Astrocyte (in vitro differentiated cells and primary cell): ENCODE measurements around the gene TOM1L2. TPM values are rescaled to one million over a fixed set of nuclear protein-coding genes. Genes with fewer than 3 reads are reported as not detected.

Experiments used
- DNase-seq: peaks from one replicate; pipeline ENCODE4 v3.0.0-alpha.2; 2010; ENCODE audit warnings: low read depth
- FAIRE-seq: peaks from 2 replicates; lab custom pipeline; 2011; peaks lifted over from hg19 to GRCh38; lab: Jason Lieb, UNC
- H2AFZ ChIP-seq: 2 replicates; pipeline ENCODE4 v1.6.0; 2012; ENCODE audit warnings: low read depth, low read length, inconsistent platforms
- H3K27ac ChIP-seq: 2 replicates; pipeline ENCODE4 v1.5.1; 2011; ENCODE audit warnings: low read depth, low read length, inconsistent platforms
- H3K27me3 ChIP-seq: 2 replicates; pipeline ENCODE4 v1.6.0; 2011; ENCODE audit warnings: low read length, inconsistent platforms; ENCODE audit not compliant: insufficient read depth
- H3K36me3 ChIP-seq: 2 replicates; pipeline ENCODE4 v1.5.1; 2011; ENCODE audit warnings: low read length, inconsistent platforms; ENCODE audit not compliant: insufficient read depth
- H3K4me1 ChIP-seq: 2 replicates; pipeline ENCODE4 v1.5.1; 2011; ENCODE audit warnings: low read length, inconsistent platforms; ENCODE audit not compliant: insufficient read depth
- H3K4me2 ChIP-seq: 2 replicates; pipeline ENCODE4 v1.6.0; 2012; ENCODE audit warnings: low read length, inconsistent platforms
- H3K4me3 ChIP-seq: 2 replicates; pipeline ENCODE4 v1.5.1; 2011; ENCODE audit warnings: low read depth, mild to moderate bottlenecking, low read length, inconsistent platforms; ENCODE audit not compliant: insufficient read depth
- H3K79me2 ChIP-seq: 2 replicates; pipeline ENCODE4 v1.6.0; 2012; ENCODE audit warnings: mild to moderate bottlenecking, low read length, inconsistent platforms; ENCODE audit not compliant: insufficient read depth
- H3K9ac ChIP-seq: 2 replicates; pipeline ENCODE4 v1.6.0; 2012; ENCODE audit warnings: mild to moderate bottlenecking, low read length, inconsistent platforms
- H3K9me3 ChIP-seq: 2 replicates; pipeline ENCODE4 v1.5.1; 2012; ENCODE audit warnings: low read depth, mild to moderate bottlenecking, low read length, inconsistent platforms; ENCODE audit not compliant: insufficient read depth
- H4K20me1 ChIP-seq: 2 replicates; pipeline ENCODE4 v1.6.0; 2012; ENCODE audit warnings: low read length, inconsistent platforms; ENCODE audit not compliant: insufficient read depth
- H3K27ac Mint-ChIP-seq: one replicate; pipeline ENCODE4 v1.8.0; 2021; ENCODE audit warnings: mild to moderate bottlenecking, mixed read lengths; ENCODE audit not compliant: unreplicated experiment
- H3K27me3 Mint-ChIP-seq: one replicate; pipeline ENCODE4 v1.8.0; 2021; ENCODE audit warnings: low read depth, mixed read lengths; ENCODE audit not compliant: unreplicated experiment
- H3K36me3 Mint-ChIP-seq: one replicate; pipeline ENCODE4 v1.8.0; 2021; ENCODE audit warnings: low read depth, mixed read lengths; ENCODE audit not compliant: unreplicated experiment
- H3K4me1 Mint-ChIP-seq: one replicate; pipeline ENCODE4 v1.8.0; 2021; ENCODE audit warnings: low read depth, mixed read lengths; ENCODE audit not compliant: unreplicated experiment
- H3K4me3 Mint-ChIP-seq: one replicate; pipeline ENCODE4 v1.8.0; 2021; ENCODE audit warnings: mild to moderate bottlenecking, moderate library complexity, mixed read lengths; ENCODE audit not compliant: unreplicated experiment
- H3K9me3 Mint-ChIP-seq: one replicate; pipeline ENCODE4 v1.8.0; 2021; ENCODE audit warnings: mild to moderate bottlenecking, mixed read lengths; ENCODE audit not compliant: unreplicated experiment
- EZH2 ChIP-seq: IDR thresholded peaks from 2 replicates; pipeline ENCODE4 v1.6.1; 2012; ENCODE audit warnings: mild to moderate bottlenecking, low read length, inconsistent platforms; ENCODE audit not compliant: insufficient read depth
- total RNA-seq: library from RNA; stranded (reverse); gene quantifications from 2 replicates; pipeline ENCODE4 v1.2.1, GENCODE V29; 2021
- TF ChIP-seq, protein P1 (sequence below): IDR thresholded peaks from 2 replicates; pipeline ENCODE4 v1.5.1; 2011; ENCODE audit warnings: low read depth, mild to moderate bottlenecking, inconsistent platforms, low read length, moderate library complexity; ENCODE audit not compliant: insufficient read depth

TOM1L2 gene
- total RNA-seq, 1 donor from 2014 or later = 54.4 TPM

DNA sequence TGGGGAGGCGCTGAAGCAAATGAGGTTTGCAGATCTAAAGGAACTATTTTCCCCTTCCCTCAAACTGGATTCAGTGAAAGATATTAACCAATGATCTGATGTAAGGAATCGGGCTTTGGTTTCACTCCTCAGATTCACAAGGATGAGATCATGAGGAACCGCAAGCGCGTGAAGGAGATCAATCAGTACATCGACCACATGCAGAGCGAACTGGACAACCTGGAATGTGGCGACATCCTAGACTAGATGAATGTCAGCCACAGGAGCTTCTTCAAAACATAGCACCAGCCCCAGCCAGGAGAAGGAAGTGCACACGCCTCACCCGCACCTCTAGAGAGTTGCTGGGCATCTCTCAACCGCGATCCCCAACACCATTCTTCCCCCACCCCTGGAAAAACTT lies 44.2 kb upstream of the TOM1L2 start:
- Histone ChIP-seq H3K4me2 (no peak overlapping the region), H3K27ac (no peak overlapping the region), H3K79me2 (no peaks in the 10 kb centered on the region), H3K36me3 (peaks cover 2% of the 10 kb centered on the region), H4K20me1 (peaks cover 7% of the 10 kb centered on the region), H3K9ac (no peak overlapping the region), H3K27me3 (peaks cover 2% of the 10 kb centered on the region), H3K9me3 (no peaks in the 10 kb centered on the region), H3K4me3 (no peak overlapping the region), H3K4me1 (peaks cover 9% of the 10 kb centered on the region), H2AFZ (no peak overlapping the region)
- FAIRE-seq = no peak
- Mint-ChIP-seq H3K36me3 (peaks cover 7% of the 10 kb centered on the region), H3K4me1 (peaks cover 19% of the 10 kb centered on the region), H3K9me3 (no peaks in the 10 kb centered on the region), H3K27me3 (no peaks in the 10 kb centered on the region), H3K4me3 (no peak overlapping the region), H3K27ac (no peak overlapping the region)
- TF ChIP-seq EZH2 = no peak
- TF ChIP-seq, protein P1, sequence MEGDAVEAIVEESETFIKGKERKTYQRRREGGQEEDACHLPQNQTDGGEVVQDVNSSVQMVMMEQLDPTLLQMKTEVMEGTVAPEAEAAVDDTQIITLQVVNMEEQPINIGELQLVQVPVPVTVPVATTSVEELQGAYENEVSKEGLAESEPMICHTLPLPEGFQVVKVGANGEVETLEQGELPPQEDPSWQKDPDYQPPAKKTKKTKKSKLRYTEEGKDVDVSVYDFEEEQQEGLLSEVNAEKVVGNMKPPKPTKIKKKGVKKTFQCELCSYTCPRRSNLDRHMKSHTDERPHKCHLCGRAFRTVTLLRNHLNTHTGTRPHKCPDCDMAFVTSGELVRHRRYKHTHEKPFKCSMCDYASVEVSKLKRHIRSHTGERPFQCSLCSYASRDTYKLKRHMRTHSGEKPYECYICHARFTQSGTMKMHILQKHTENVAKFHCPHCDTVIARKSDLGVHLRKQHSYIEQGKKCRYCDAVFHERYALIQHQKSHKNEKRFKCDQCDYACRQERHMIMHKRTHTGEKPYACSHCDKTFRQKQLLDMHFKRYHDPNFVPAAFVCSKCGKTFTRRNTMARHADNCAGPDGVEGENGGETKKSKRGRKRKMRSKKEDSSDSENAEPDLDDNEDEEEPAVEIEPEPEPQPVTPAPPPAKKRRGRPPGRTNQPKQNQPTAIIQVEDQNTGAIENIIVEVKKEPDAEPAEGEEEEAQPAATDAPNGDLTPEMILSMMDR = no peak
- DNase-seq = no peak

DNA sequence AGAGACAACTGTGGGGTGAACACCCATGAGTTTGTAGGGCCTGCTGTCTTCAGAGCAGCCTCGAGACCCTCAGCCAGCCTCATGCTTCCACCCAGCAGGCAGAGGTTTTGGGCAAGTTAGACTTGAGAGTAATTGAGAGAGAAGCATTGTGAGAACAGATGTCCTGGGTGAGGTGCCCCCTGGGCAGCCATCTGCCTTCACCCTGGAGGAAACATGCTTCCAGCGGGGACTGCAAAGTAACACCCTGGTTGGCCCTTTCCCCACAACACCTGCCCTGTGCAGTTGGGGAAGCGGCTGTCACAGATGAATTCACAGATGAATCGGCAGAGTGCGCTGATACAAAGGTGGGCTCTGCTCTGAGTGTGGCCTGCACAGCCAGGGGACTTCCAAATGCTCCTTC lies 43.4 kb upstream of the TOM1L2 start:
- no peaks in the 10 kb centered on the region for H3K79me2 ChIP-seq
- H3K27ac Mint-ChIP-seq = no peak overlapping the region
- H3K9me3 ChIP-seq = no peaks in the 10 kb centered on the region
- no peak overlapping the region for H2AFZ ChIP-seq
- peaks cover 19% of the 10 kb centered on the region for H3K4me1 Mint-ChIP-seq
- H3K27me3 ChIP-seq = peaks cover 2% of the 10 kb centered on the region
- no peak overlapping the region for H3K4me2 ChIP-seq
- FAIRE-seq (no peak), DNase-seq (no peak)
- H3K9ac ChIP-seq = no peak overlapping the region
- H3K27me3 Mint-ChIP-seq = no peaks in the 10 kb centered on the region
- H3K27ac ChIP-seq = no peak overlapping the region
- peaks cover 9% of the 10 kb centered on the region for H3K4me1 ChIP-seq
- peaks cover 7% of the 10 kb centered on the region for H4K20me1 ChIP-seq
- H3K36me3 ChIP-seq = peaks cover 2% of the 10 kb centered on the region
- TF ChIP-seq EZH2 = no peak
- TF ChIP-seq, protein P1 = no peak
- H3K4me3 Mint-ChIP-seq = no peak overlapping the region
- peaks cover 9% of the 10 kb centered on the region for H3K36me3 Mint-ChIP-seq
- no peaks in the 10 kb centered on the region for H3K9me3 Mint-ChIP-seq
- H3K4me3 ChIP-seq = no peak overlapping the region

DNA sequence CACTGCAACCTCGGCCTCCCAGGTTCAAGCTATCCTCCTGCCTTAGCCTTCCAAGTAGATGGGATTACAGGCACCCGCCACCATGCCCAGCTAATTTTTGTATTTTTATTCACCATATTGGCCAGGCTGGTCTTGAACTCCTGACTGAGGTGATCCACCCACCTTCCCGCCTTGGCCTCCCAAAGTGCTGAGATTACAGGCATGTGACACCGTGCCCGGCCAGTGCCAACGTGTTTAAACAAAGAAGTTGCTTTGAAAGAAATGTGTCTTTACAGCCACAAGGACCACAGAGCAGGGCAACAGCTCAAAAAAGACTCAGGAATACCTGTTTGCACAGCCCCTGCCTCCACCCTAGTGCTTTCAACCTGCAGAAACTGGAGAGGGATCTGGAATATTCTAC lies 41.8 kb upstream of the TOM1L2 start:
- Histone ChIP-seq H3K4me1 (peaks cover 14% of the 10 kb centered on the region), H3K4me3 (no peak overlapping the region), H3K79me2 (no peaks in the 10 kb centered on the region), H3K27me3 (peaks cover 2% of the 10 kb centered on the region), H3K27ac (no peak overlapping the region), H4K20me1 (peaks cover 3% of the 10 kb centered on the region), H3K36me3 (peaks cover 2% of the 10 kb centered on the region), H3K9me3 (no peaks in the 10 kb centered on the region), H3K9ac (no peak overlapping the region), H3K4me2 (no peak overlapping the region), H2AFZ (no peak overlapping the region)
- no peak for DNase-seq
- no peak for TF ChIP-seq EZH2
- TF ChIP-seq, protein P1 = no peak
- FAIRE-seq = no peak
- Mint-ChIP-seq H3K27me3 (no peaks in the 10 kb centered on the region), H3K9me3 (peaks cover 3% of the 10 kb centered on the region), H3K4me3 (no peak overlapping the region), H3K27ac (no peak overlapping the region), H3K36me3 (peaks cover 13% of the 10 kb centered on the region), H3K4me1 (peaks cover 18% of the 10 kb centered on the region)
